ENCODE data around the gene PHKB.
A peak's percentile ranks its signal among the peaks of the same experiment; 100 is the strongest.

PHKB gene

DNA sequence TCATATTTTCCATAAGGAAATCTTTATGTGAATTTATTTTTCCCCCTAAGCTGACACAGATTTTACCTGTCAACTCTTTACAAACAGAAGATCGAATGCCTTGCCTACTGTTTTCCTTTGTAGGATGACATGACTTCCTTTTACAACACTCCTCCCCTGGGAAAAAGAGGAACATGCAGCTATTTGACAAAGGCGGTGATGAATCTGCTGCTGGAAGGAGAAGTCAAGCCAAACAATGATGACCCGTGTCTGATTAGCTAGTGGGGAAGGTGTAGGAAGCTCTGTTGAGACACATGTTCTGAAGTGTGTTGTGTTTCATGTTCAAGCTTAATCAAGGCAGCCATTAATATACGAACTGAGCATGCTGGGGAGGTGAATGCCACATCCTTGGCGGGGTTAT, 238.0 kb downstream of the PHKB start:
- peak; percentile 66 for DNase-seq

DNA sequence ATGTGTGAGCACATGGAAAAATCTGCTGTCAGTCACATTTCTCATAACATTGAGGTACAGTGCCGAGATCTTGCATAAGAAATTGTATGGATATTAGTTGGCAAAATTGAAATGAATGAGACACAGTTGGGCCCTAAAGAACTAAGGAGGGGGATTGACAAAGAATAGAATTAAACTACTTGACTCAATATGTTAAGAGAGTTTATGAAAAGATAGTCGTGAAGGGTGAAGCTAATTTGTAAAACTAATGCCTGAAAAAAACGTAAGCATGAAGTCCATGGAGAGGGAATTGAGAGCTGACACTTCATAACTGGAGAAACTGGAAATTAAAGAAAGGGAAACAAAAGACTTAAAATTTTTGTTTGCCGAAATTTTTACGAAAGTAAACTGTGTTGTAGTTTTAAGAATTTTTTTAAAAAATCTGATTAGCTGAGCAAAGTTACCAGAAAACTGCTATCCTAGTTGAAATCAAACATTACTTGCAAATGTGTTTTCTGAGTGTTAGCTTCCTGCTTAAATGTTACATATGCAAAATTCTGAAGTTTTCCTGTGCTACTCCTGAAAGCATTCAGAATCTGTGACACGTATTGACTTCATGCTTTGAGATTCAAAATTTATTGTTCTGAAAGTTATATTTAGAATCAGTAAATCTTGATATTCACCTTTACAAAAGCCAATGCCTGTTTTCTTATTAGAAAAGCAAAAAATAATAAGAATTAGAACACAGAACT, 239.9 kb downstream of the PHKB start:
- DNase-seq = no peak

DNA sequence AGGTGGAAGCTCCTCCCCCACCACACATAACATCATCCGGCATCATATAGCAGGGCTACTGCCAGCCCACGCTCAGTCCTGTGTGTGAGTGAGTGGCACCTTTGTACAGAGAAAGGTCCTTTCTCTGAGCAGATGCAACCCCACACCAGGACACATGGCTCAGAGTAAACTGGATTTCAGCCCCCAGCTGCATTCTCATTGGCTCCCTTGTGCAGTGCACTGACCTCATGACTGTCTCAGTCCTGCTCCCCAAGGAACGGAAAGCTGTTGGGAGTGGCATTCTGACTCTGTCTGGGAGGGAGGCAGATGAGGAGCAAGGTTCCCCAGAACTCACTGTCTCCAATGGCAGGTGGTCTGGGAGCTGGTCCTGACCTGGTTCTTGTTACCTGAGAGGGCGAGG, 244.1 kb downstream of the PHKB start:
- DNase-seq = no peak

DNA sequence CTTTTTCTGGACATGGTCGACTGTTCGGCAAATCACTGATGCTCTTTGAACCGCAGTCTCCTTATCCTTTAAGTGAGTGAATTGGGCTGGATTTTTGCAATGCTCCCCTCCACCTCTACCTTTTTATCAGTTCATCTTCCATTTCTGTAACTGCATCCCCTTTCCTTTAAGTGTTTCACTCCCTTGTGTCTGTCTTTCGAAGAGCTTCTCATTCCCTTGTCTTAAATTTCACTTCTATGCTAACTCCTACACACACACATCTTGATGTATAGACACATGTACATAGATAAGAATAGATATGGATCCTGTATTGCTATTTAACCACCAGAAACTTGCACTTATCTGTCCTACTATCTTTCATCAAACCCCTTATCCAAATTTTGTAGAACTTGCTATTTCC, 250.7 kb downstream of the PHKB start:
- no peak for DNase-seq

DNA sequence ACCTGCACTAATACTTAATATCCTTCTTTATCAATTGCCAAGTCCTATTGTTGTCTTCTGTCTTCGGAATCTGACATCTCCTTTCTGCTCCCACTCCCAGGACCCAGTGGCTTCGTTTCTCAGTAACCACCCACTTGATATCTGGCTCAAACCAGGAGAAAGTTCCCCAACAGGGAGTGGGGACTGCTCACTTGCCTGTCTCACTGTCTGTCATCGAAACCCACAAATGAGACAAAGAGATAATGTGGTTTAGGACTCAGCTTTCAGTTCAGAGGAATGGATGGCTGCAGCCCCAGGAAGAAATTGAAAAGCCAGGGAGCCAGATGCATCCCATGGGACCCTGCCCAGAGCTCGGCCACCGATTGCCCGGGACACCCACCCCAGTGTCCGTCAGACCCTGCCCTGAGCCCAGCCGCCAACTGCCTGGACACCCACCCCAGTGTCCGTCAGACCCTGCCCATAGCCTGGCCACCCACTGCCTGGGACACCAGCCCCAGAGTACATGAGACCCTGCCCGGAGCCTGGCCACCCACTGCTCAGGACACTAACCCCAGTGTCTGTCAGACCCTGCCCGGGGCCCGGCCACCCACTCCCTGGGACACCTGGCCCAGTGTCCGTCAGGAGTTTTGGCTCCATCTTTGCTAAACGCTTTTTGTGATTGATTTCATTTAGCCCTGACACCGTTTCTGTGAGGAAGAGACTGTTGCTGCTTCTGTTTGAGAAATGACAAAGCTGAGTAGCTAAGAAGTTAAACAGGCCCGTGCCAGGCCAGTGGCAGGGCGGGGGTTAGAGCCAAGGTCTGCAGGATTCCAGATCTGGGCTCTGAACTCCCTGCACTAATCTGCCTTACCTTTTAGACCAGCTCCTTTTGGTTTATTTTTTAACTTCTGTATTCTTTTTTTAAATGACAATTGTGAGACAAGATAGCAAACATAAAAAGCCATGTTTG, 251.4 kb downstream of the PHKB start:
- DNase-seq = no peak

DNA sequence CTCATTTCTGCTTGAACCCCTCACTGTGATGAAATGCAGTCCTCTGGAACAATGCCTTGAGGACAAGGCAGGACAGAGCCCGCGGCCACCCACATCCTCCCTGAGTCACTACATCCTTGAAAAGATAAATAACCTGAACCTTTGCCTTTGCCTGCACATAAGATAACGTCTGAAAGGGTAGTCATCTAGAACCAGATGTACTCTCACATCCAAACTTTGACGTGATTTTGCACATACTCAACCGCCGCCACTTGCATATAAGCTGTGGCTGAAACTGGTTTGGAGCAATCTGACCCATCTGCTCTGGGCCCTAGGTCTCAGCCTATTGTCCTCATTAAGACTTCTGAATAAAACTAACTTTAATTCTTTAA, 252.1 kb downstream of the PHKB start:
- peak; percentile 16 for DNase-seq

DNA sequence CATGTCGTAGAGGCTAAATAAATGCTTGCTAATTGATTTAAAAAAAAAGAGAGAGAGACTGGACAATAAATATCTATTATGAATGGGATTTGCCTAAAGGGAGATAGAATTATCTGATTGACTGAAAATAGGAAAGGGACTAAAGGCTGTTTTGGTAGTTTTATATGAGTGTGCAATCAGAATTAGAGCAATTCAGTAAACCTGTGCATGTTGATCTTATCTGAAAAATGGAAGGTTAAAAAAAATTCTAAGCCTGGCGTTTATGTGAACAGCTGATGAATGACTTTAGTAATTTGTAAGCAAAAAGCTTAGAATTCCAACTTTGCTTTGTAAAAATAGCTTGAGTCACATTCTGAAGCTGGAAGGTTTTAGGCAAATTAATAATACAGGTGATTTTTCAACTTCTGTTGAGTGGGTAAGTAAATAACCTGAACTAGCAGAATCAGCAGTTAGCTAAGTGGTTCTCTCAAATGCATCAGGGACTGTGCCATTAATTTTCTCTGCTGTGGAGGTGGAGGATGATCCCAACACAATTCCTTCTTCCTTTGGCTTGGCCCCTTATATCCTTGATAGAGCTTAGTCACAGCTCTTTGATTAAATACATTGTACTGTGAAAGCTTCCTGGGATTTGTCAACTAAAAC, 254.4 kb downstream of the PHKB start:
- no peak for DNase-seq

DNA sequence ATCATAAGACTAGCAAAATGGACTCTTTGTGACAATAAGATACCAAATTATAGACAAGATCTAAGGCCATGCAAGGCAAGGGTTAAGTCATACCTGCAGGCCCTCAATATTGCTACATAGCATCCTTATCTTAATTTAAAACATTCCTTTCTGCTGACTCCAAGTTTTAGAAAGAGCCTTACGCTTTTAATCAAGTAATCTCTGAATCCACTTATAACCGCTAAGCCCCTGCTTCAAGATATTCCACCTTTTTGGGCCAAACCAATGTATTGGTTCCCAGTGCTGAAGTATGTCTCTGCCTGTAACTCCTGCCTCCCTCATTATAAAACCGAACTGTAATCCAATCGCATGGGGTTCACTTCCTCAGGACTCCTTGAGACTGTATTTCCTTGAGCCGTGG, 255.4 kb downstream of the PHKB start:
- DNase-seq = no peak

DNA sequence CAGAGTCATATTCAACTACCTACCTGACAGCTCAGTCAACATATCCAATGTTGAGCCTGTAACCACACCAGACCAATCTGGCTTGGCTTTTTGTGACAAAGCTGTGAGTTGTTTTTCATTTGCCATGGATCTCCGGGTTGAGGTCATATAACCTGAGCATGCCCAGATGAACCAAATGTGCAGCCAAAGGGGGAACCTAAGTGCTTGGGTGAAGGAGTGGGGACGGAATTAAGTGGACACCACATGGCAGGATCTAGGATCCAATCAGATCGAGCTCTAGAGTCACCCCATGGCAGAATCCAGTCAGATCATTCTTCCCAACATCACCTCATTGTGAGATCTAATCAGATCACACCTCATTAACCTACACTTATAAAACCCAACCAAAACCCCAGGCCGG, 258.6 kb downstream of the PHKB start:
- DNase-seq = no peak

DNA sequence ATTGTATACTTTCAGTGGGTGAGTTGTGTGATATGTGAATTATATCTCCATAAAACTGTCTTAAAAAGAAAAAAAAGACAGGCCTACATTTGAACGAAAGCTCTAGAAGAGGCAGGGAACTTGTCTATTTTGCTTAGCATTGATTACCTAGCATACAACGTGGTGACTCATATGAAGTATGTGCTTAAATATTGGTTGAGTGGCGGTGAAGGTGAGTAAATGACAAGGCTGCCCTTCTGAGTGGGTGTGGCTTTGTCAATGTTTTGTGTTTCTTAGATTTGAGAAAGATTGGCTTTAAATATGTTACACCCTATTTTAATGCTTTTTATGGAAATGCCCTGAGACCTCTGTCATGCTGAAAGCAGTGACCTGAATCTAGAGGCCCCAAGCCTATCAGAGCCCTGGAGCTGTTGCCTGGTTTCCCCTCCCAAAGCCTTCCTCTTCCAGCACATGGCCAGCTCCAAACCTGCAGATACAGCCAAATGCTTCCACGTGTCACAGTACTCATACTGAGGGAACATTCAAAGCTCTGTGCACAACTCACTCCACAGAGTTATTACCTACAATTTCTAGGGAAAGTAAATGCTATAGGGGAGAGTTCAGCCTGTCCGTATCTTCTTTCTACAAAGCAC, 260.0 kb downstream of the PHKB start:
- DNase-seq = no peak

DNA sequence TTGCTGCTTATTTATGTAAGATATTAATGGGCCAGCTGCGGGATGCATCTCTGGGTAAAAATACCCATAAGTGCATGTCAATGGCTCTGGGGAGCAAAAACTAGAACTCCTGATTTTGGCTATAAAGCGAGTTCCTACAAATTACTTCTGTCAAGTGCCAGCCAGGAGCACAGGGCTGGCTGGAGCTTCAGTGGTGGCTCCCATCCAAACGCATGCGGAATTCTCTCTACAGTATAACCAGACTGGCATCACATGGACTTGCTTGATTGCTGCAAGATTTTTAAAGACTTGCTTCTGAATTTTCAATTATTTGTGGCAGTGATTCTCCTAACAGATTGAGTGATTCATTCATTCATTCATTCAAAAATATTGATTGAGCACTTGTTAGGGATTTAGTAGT, 260.9 kb downstream of the PHKB start:
- no peak for DNase-seq

DNA sequence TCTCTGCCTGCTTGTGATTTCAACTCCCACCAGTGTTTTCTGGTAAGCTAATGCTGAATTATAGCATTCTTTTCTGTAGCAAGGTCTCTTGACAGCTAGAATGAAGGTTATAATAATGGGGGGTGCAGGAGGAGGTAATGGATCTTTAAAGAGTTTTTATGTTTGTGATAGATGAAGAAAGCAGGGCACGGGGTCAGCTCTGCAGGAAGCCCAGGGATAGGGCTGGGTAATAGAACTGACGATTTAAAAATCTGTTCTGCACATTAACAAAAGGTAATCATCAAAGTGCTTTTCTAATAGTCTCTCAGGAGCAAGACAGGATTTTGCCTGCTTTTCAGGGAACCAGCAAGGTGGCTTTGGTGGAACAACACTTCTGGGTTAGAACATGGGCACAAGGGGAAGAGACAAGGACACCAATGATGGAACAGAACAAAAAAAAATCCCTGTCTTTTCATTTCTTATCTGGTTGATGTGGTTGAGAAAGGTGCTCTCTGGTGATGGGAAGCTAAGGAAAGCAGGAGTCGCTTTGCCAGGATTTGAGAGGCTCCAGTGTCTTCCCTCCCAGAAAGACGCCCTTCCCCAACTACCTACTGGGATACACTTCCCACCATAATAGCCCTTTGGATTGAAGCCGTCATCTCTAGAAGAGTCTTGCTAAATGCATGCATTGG, 263.1 kb downstream of the PHKB start:
- no peak for DNase-seq

DNA sequence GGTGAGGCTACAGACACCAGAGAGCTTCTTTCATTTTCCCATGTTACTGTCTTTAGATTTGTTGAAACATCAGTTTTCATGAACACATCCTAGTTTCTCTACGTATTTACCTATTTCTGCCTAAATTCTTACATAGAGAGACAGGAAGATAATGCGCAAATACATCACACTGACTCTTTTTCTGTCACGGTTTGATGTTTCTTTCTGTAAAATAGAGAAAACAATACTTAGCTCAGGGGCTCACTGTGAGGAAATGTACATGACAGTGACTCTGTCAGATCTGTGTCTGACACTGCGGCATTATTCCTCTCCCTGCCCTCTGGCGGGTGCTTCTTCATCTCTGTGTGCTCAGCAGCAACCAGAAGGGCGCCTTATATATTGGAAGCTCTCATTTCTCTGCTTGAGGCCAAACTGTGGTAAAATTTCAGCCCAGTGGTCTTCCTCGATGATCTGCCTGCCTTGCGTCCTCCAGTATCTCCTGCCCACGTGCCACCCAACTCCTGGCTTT, 264.1 kb downstream of the PHKB start:
- no peak for DNase-seq

DNA sequence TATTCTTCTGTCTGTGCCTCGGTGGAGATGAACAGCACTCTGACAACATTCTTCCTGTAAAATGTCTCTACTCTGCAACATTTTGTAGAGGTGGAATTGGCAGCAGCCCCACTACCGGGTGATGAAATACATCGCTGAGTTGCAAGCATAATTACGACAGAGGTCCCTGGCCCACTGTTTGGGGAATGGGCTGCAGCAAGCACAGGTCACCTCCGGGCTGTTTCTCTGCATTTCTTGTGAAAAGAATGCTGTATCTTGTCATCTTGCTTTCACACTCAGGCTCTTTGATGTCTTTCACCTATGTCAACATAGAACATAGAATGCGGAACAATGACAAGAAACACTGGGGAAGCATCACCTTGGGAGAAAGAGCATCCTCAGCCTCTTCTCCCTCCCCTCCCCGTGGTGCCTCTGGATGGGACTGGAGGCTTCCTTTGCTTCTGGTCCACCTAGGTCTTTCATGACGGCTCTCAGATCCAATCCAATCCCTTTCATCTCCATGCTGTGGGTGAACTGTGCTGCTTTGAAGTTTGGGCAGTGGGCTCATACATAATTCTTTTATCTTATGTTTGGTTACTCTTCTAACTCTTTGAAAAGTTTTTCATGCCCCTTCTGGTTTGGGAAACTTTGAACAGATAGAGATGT, 265.0 kb downstream of the PHKB start:
- no peak for DNase-seq

DNA sequence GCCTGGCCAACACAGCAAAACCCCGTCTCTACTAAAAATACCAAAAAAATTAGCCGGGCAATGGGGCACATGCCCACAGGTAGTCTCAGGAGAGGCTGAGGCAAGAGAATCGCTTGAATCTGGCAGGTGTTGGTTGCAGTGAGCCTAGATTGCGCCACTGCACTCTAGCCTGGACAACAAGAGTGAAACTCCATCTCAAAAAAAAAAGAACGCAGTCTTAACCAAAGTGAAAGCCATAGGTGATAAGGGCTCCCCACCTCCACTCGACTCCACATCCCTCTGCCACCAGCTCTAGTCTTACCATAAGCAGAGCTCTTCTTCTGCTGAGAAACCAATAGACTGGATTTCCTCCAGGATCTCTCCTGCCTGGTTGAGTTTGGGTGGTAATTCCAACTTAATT, 266.0 kb downstream of the PHKB start:
- DNase-seq = no peak

DNA sequence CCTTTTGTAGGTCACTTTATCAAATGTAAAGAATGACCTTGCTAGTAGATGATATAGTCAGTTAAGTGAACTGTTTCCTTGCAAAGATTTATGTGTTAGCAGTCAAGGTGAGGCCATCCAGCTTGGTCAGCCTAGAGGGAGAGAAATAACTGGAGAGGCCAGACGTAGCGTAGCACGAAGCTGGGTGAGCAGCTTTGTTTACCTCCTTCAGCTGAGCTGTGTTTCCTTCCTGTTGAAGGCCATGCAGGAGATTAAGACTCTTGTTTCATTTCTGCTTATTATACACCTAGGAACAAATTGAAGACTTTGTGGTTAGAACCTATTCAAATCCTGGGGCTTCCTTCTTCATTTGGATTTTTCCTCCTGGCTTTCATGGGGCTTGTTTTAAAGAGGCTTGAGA, 267.1 kb downstream of the PHKB start:
- DNase-seq = peak; percentile 1

DNA sequence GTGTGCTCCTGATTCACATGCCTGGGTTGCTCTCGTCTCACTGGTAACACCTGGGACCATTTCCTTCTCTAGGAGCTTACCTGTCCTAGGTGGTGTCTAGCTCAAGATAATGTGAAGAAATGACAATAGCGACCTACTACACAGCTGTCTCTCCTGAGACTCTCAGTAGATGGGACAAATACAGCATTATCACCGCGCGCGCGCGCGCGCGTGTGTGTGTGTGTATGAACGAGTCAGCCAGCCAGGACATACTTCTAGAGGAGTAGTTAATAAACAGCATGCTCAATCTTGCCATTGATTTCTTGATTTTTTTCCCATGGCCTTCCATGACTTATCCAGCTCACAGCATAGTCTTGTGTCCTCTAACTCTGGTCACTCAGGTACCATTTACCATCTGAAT, 268.6 kb downstream of the PHKB start:
- no peak for DNase-seq

DNA sequence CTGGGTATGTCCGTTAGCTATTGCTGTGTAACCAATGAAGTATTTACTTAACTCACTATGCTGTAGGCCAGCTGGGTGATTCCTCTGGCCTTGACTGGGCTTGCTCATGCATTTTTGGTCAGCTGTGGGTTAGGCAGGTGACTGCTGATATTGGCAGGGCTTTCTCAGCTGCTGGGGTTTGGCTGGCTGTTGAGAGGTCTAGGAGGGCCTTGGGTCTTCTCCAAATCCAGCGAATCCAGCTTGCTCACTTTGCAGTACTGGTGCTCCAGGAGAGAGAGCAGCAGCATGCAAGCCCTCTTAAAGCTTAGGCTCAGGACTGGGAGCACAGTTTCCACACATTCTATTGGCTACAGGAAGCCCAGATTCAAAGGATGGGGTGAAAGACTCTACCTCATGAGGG, 270.1 kb downstream of the PHKB start:
- no peak for DNase-seq

DNA sequence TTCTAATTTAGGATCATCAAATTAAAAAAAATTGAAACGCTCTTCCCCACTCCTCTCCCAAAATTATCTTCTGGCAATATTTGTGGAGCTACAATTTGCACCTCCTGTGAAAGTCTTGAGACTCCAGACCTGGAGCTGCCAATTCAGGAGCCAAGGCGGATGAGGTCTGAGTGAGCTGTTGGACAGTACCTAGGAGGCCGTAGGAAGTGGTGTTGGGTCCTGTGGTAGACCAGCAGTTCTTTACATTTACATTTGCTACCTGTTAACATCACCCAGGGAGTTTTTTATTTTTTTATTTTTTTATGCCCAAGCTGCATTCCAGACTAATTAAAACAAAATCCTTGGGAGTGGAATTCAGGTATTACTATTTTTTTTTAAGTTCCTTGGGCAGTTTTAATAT, 271.0 kb downstream of the PHKB start:
- no peak for DNase-seq

DNA sequence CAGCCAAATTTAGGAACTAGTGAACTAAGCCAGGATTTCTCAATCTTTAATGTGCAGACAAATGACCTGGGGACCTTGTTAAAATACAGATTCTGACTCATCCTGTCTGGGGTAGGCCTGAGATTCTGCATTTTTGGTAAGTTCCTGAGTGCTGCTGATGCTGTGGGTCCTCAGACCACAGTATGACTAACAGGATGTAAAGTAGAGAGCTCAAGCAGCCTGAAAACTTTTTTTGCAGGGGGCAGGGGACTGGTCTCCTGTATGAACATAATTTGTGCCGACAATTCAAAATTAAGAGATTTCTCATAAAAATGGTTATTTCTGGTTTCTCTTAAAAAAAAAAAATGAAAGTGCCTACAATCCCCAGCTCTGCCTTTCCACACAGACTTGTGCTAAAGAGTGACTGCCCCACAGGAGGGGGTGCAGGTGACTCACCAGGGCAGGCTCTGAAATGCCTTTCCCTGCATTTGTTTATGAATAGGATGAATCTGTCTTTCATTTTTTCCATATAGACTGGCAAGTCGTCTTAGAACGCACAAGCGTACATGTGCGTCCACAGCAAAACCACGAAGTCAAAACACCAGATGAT, 271.5 kb downstream of the PHKB start:
- peak; percentile 80 for DNase-seq

DNA sequence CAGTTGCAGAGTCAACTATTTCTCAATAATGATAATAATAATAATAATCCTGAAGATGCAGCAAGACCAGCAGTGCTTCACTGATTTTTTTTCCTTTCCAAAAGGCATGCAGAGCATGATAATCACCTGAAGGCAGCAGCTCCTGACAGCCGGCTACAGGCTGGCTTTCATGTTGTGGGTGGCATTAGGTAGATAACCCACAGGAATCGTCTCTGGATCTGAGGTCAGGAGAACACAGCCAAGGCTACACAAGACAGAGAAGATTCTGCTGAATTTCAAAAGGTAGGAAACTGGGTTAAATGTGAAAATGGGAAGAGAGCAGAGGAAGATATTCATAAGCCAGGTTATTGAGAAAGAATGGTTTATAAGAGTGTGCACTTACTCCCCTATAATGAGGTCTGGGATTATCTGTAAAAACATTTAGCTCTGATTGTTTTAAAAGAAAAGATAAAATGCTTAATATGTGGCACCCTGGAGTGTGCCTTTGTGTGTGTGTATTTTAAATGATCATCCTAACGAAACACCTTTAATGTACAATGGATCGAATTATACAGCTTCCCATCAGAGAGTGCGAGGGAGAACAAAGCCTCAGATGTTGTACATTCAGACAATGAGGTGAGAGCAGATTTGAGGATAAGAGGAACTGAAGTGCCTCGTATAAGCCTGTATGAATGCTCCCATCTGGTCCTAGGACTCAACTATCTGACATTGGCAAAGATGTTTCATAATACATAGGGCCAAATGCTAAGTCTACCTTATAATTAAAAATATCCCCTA, 273.1 kb downstream of the PHKB start:
- no peak for DNase-seq

Data from MV-4-11 (cell line).